Measurements from ENCODE around the gene NUBP2. TPM values are rescaled to one million over a fixed set of nuclear protein-coding genes. Genes with fewer than 3 reads are reported as not detected.

NUBP2 gene
- total RNA-seq, 1 donor, result 56.1 TPM

- Histone ChIP-seq H4K20me1 (ENCODE audit: insufficient read depth, low read length) (peaks cover 26% of the 10 kb centered on the region), H3K4me2 (ENCODE audit: insufficient read depth, low read length) (no peak overlapping the region), H3K4me1 (ENCODE audit: insufficient read depth, low read length) (peaks cover 9% of the 10 kb centered on the region), H3K79me2 (ENCODE audit: insufficient read depth, low read length) (peaks cover 47% of the 10 kb centered on the region), H3K27ac (ENCODE audit: low read depth, low read length) (no peak overlapping the region), H3K4me3 (ENCODE audit: insufficient read depth, low read length) (no peak overlapping the region), H2AFZ (ENCODE audit: low read length) (no peak overlapping the region), H3K27me3 (ENCODE audit: insufficient read depth, low read length) (no peaks in the 10 kb centered on the region), H3K36me3 (ENCODE audit: insufficient read depth, low read length) (peaks cover 16% of the 10 kb centered on the region), H3K9me3 (ENCODE audit: low read depth, low read length) (no peaks in the 10 kb centered on the region)
- TF ChIP-seq, protein P1, sequence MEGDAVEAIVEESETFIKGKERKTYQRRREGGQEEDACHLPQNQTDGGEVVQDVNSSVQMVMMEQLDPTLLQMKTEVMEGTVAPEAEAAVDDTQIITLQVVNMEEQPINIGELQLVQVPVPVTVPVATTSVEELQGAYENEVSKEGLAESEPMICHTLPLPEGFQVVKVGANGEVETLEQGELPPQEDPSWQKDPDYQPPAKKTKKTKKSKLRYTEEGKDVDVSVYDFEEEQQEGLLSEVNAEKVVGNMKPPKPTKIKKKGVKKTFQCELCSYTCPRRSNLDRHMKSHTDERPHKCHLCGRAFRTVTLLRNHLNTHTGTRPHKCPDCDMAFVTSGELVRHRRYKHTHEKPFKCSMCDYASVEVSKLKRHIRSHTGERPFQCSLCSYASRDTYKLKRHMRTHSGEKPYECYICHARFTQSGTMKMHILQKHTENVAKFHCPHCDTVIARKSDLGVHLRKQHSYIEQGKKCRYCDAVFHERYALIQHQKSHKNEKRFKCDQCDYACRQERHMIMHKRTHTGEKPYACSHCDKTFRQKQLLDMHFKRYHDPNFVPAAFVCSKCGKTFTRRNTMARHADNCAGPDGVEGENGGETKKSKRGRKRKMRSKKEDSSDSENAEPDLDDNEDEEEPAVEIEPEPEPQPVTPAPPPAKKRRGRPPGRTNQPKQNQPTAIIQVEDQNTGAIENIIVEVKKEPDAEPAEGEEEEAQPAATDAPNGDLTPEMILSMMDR (IDR thresholded peaks at IDR 0.05; ENCODE audit: extremely low read depth, low read depth, low read length), result no peak
- DNase-seq (ENCODE audit: insufficient read length, low spot score, missing footprints), result peak; percentile 67
Observed at GRCh38 chr16:1787322-1788094, 4.7 kb downstream of the NUBP2 start.

- H3K79me2 ChIP-seq (ENCODE audit: insufficient read depth, low read length), result peaks cover 46% of the 10 kb centered on the region
- peaks cover 26% of the 10 kb centered on the region for H4K20me1 ChIP-seq (ENCODE audit: insufficient read depth, low read length)
- no peaks in the 10 kb centered on the region for H3K27me3 ChIP-seq (ENCODE audit: insufficient read depth, low read length)
- no peak overlapping the region for H2AFZ ChIP-seq (ENCODE audit: low read length)
- H3K4me1 ChIP-seq (ENCODE audit: insufficient read depth, low read length), result peaks cover 9% of the 10 kb centered on the region
- DNase-seq (ENCODE audit: insufficient read length, low spot score, missing footprints), result peak; percentile 65
- no peak overlapping the region for H3K27ac ChIP-seq (ENCODE audit: low read depth, low read length)
- TF ChIP-seq, protein P1 (IDR thresholded peaks at IDR 0.05; ENCODE audit: extremely low read depth, low read depth, low read length), result no peak
- no peak overlapping the region for H3K4me3 ChIP-seq (ENCODE audit: insufficient read depth, low read length)
- H3K36me3 ChIP-seq (ENCODE audit: insufficient read depth, low read length), result peaks cover 16% of the 10 kb centered on the region
- H3K4me2 ChIP-seq (ENCODE audit: insufficient read depth, low read length), result no peak overlapping the region
- H3K9me3 ChIP-seq (ENCODE audit: low read depth, low read length), result no peaks in the 10 kb centered on the region
Observed at GRCh38 chr16:1788095-1788707, 5.4 kb downstream of the NUBP2 start.

DNA sequence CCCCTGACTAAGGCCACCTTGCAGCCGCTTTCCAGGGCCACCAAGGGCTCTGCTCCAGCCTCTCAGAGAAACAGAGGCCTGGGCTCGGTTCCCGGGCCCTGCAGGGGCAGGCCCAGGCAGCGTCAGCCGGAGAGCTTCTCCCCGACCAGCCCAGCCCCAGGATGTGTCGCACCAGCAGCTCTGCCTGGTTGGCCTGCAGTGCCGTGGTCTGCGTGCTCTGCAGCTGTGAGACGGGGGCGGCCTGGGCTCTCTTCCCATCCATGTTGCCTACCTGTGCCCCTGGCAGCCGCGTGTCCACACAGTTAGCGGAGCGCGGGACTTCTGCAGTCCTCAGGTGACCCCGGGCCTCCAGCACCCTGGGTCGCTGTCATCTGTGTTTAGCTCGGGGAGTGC is 5.9 kb downstream of the NUBP2 start:
- H3K36me3 ChIP-seq (ENCODE audit: insufficient read depth, low read length), result peaks cover 16% of the 10 kb centered on the region
- no peak overlapping the region for H3K4me3 ChIP-seq (ENCODE audit: insufficient read depth, low read length)
- peaks cover 26% of the 10 kb centered on the region for H4K20me1 ChIP-seq (ENCODE audit: insufficient read depth, low read length)
- no peak overlapping the region for H3K27ac ChIP-seq (ENCODE audit: low read depth, low read length)
- no peak overlapping the region for H3K4me2 ChIP-seq (ENCODE audit: insufficient read depth, low read length)
- H3K4me1 ChIP-seq (ENCODE audit: insufficient read depth, low read length), result peaks cover 5% of the 10 kb centered on the region
- no peak overlapping the region for H2AFZ ChIP-seq (ENCODE audit: low read length)
- TF ChIP-seq, protein P1 (IDR thresholded peaks at IDR 0.05; ENCODE audit: extremely low read depth, low read depth, low read length), result no peak
- H3K79me2 ChIP-seq (ENCODE audit: insufficient read depth, low read length), result peaks cover 43% of the 10 kb centered on the region
- peak; percentile 76 for DNase-seq (ENCODE audit: insufficient read length, low spot score, missing footprints)
- no peaks in the 10 kb centered on the region for H3K9me3 ChIP-seq (ENCODE audit: low read depth, low read length)
- no peaks in the 10 kb centered on the region for H3K27me3 ChIP-seq (ENCODE audit: insufficient read depth, low read length)

GRCh38 chr16:1789643-1790045 is 6.9 kb downstream of the NUBP2 start:
- H3K9me3 ChIP-seq (ENCODE audit: low read depth, low read length), result no peaks in the 10 kb centered on the region
- H2AFZ ChIP-seq (ENCODE audit: low read length), result no peak overlapping the region
- H3K36me3 ChIP-seq (ENCODE audit: insufficient read depth, low read length), result peaks cover 16% of the 10 kb centered on the region
- H3K4me1 ChIP-seq (ENCODE audit: insufficient read depth, low read length), result no peaks in the 10 kb centered on the region
- DNase-seq (ENCODE audit: insufficient read length, low spot score, missing footprints), result peak; percentile 63
- no peaks in the 10 kb centered on the region for H3K27me3 ChIP-seq (ENCODE audit: insufficient read depth, low read length)
- H3K27ac ChIP-seq (ENCODE audit: low read depth, low read length), result no peak overlapping the region
- H3K4me2 ChIP-seq (ENCODE audit: insufficient read depth, low read length), result no peak overlapping the region
- H4K20me1 ChIP-seq (ENCODE audit: insufficient read depth, low read length), result peaks cover 22% of the 10 kb centered on the region
- H3K4me3 ChIP-seq (ENCODE audit: insufficient read depth, low read length), result no peak overlapping the region
- TF ChIP-seq, protein P1 (IDR thresholded peaks at IDR 0.05; ENCODE audit: extremely low read depth, low read depth, low read length), result no peak
- peaks cover 33% of the 10 kb centered on the region for H3K79me2 ChIP-seq (ENCODE audit: insufficient read depth, low read length)

Measured in osteoblast (primary cell).